Erythroblast (primary cell): ENCODE results near the gene LAMC2.

Experiments
- GATA1 ChIP-seq: IDR thresholded peaks from 2 replicates; pipeline ENCODE4 v1.6.1; 2011; ENCODE audit warnings: low read depth, mild to moderate bottlenecking, control low read depth, low read length, moderate library complexity
- POLR2A ChIP-seq: IDR thresholded peaks from 2 replicates; pipeline ENCODE4 v1.6.1; 2011; ENCODE audit warnings: mild to moderate bottlenecking, low read length

DNA sequence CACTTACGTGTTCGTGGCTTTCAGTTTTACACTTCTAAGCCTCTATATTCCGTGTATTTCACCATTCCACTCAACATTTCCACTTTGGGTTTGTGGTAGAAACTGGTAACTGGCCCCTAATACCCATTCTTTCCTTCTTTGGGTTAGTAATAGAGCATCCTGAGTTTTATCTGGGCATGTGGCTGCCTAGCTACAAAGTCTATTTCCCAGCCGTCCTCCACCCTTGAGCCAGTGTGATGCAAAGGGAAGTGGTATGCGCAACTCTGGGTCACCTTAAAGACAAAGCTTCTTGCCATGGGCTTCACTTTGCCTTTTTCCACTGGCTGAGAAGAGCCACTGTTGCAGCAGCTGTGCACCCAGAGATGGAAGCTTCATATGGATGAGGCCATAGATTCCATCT is 73.9 kb downstream of the LAMC2 start:
- TF ChIP-seq POLR2A (no peak), GATA1 (no peak)
